Measurements from ENCODE around the gene DDX1. TPM values are rescaled to one million over a fixed set of nuclear protein-coding genes. Genes with fewer than 3 reads are reported as not detected.

Gene DDX1
- total RNA-seq, 2 experiments from 2014 or later: 70.2 to 72.1 TPM

DNA sequence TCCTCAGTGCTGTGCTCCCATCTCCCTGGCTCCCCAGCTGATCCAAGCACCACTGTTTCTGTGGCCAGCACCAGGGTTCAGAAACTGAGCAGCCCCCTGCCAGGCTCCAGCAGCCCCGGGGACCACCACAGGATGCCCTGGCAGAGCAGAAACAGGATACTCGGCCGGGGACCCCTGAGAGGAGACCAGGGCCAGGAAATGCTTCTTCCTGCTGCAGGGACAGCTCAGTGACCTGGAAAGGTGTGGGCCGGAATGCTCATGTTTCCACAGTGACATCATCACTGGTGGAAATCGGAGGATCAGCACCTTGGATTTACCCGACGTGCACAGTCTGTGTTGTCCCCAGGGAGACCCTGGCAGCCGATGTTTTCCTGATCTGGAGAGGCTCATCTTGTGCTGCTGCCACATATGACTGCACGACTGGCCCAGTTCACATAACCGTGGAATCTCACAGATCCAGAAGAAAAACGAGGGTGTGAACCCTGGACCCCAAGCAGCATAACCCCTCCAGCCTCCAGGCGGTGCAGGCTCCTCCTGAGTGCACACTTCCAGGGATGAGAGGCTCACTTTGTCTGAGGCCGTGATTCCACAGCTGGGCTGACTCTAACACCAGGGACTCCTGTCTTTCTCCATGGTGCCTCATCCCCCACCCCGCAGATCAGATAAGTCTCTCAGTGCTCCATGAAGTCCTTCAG is 58.0 kb downstream of the DDX1 start:
- DNase-seq (no peak), ATAC-seq (no peak)
- no peaks in the 10 kb centered on the region for H3K36me3 Mint-ChIP-seq (ENCODE audit: low read depth)
- no peak overlapping the region for H3K4me3 Mint-ChIP-seq
- ChIA-PET CTCF (no interaction called here), POLR2A (no interaction called here)
- H3K4me1 Mint-ChIP-seq (ENCODE audit: low read depth): no peaks in the 10 kb centered on the region
- no peak overlapping the region for H3K27ac Mint-ChIP-seq
- no peaks in the 10 kb centered on the region for H3K9me3 Mint-ChIP-seq (ENCODE audit: insufficient read depth)
- no peaks in the 10 kb centered on the region for H3K27me3 Mint-ChIP-seq (ENCODE audit: low read depth)

DNA sequence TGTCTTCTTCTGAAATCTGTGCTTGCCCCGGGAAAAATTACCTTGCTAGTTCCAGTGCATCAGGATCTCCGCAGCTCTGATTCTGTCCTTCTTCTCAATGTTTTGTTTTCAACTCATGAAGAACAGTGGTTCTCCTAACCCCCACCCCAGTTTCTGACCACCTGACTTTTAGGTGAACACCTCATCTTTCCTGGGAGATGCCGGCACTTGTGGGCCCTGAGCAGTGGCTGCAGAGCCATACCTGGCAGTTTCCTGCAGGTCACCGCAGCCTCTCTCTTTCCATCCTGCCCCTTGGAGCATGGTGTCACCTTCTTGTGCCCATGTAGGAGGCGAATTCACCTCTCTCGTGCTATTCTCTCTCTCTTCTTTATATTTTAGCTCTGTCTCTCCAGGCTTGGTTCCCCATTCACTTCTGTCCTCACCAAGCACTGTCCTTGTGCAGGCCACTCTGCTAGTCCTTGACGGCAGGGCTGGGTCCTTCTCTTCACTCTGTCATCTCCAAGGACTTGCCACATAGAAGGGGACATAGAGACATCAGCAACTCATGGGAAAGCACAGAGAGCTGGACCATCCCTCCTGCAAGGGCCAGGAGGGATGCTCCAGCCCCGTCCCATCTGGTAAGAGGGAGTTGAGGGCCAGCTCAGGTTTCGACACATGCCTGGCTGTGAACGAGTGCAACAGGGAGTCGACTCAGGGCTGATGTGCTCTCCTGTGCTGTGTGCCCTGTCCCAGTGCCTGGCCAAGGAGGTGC is 59.1 kb downstream of the DDX1 start:
- no peak overlapping the region for H3K27ac Mint-ChIP-seq
- H3K4me1 Mint-ChIP-seq (ENCODE audit: low read depth): no peaks in the 10 kb centered on the region
- H3K27me3 Mint-ChIP-seq (ENCODE audit: low read depth): no peaks in the 10 kb centered on the region
- H3K36me3 Mint-ChIP-seq (ENCODE audit: low read depth): no peaks in the 10 kb centered on the region
- H3K9me3 Mint-ChIP-seq (ENCODE audit: insufficient read depth): no peaks in the 10 kb centered on the region
- ChIA-PET POLR2A (no interaction called here), CTCF (no interaction called here)
- no peak for DNase-seq
- ATAC-seq: no peak
- H3K4me3 Mint-ChIP-seq: no peak overlapping the region

DNA sequence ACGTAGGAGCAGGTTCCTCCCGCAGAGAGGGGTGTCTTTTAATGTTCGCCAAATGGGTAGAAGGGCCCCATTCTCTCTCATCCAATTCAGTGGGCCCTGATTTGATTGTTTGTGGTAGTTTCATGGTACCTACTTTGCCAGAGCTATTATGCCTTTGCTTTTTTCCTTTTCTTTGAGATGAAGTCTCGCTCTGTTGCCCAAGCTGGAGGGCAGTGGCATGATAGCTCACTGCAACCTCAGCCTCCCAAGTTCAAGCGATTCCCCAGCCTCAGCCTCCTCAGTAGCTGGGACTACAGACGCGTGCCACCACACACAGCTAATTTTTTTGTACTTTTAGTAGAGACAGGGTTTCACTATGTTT is 59.7 kb downstream of the DDX1 start:
- no peak overlapping the region for H3K4me3 Mint-ChIP-seq
- H3K9me3 Mint-ChIP-seq (ENCODE audit: insufficient read depth): no peaks in the 10 kb centered on the region
- DNase-seq (no peak), ATAC-seq (no peak)
- no peaks in the 10 kb centered on the region for H3K27me3 Mint-ChIP-seq (ENCODE audit: low read depth)
- no peaks in the 10 kb centered on the region for H3K36me3 Mint-ChIP-seq (ENCODE audit: low read depth)
- no peaks in the 10 kb centered on the region for H3K4me1 Mint-ChIP-seq (ENCODE audit: low read depth)
- no peak overlapping the region for H3K27ac Mint-ChIP-seq
- POLR2A ChIA-PET: no interaction called here
- CTCF ChIA-PET: no interaction called here

DNA sequence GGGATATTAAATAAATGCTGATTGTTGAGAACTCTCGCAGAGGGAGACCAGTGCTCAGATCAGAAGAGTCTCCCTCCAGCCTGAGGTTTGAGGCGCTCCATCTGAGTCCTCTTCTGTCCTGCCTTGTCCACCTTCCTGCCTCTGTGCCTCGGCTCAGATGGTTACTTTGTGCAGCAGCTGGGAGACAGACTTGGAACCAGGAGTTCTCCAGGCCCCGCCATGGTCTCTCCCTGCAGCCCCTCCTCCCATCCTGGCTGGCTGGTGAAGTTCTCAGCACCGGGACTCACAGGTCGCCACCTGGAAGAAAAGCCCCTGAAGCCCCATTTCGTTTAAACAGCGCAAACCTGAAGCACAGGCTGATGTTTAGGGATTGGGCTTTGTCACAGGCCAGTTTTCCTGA is 60.6 kb downstream of the DDX1 start:
- ChIA-PET CTCF (no interaction called here), POLR2A (no interaction called here)
- Mint-ChIP-seq H3K4me3 (no peak overlapping the region), H3K27ac (no peak overlapping the region), H3K4me1 (ENCODE audit: low read depth) (no peaks in the 10 kb centered on the region), H3K27me3 (ENCODE audit: low read depth) (no peaks in the 10 kb centered on the region), H3K9me3 (ENCODE audit: insufficient read depth) (no peaks in the 10 kb centered on the region), H3K36me3 (ENCODE audit: low read depth) (no peaks in the 10 kb centered on the region)
- no peak for ATAC-seq
- DNase-seq: no peak

DNA sequence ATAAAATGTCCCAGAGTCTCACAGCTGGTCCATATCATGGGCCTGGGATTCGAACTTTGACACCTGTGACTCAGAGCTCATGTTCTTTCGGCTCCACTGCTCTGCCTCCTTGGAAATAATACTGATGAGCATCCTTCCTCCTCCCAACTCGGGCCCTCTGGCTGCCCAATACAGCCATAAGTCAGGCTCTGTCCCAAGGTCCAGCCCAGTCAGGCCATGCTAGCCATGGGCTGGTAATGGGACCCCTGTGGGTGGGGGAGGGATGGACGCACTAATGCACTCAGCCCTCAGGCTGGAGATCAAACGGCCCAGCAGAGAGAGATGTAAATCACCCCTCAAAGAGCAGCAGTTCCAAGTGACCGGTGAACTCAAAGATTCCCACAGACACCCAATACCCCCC is 61.1 kb downstream of the DDX1 start:
- H3K27ac Mint-ChIP-seq: no peak overlapping the region
- no peaks in the 10 kb centered on the region for H3K36me3 Mint-ChIP-seq (ENCODE audit: low read depth)
- POLR2A ChIA-PET: no interaction called here
- H3K27me3 Mint-ChIP-seq (ENCODE audit: low read depth): no peaks in the 10 kb centered on the region
- H3K4me3 Mint-ChIP-seq: no peak overlapping the region
- ATAC-seq: no peak
- CTCF ChIA-PET: no interaction called here
- H3K4me1 Mint-ChIP-seq (ENCODE audit: low read depth): no peaks in the 10 kb centered on the region
- no peaks in the 10 kb centered on the region for H3K9me3 Mint-ChIP-seq (ENCODE audit: insufficient read depth)
- no peak for DNase-seq

DNA sequence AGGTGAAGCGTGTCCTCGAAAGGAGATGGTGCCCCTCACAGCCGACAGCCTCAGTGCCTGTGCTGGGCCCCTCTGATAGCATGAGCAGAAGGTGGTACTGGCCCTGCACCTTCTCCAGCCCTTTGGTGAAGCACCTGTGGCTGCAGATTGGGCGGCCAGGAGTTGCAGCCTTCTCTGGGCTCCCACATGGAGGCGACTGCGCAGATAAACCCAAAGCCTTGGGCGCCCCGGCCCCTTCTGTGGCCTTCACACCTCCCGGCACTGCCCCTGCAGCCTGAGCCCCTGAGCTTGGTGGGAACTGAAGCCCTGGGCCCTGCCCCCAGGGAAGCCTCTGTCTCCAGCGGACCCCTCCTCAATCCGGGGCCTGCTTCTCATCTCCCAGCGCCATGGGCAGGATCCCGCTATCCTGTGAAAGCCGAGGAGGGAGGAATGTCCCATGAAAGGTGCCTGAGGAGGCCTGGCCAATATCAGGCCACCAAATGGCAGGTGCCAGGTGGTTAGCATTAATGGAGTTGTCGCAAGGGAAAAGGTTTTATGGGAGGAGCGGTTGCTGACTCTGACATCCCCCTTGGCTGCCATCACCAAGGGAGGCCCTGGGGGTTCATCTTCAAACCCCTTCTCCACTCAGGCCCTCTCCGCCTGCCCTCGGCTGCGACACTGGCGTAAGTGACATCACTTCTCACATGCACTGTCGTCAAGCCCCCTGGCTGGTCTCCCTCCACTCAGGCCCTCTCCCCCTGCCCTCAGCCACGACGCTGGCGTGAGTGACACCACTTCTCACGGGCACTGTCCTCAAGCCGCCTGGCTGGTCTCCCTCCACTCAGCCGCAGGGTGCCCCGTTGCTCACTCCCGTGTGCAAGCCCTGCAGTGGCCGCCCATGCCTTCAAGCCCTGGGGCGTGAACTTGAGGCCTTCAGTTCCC is 62.4 kb downstream of the DDX1 start:
- ChIA-PET CTCF (no interaction called here), POLR2A (no interaction called here)
- DNase-seq: no peak
- H3K36me3 Mint-ChIP-seq (ENCODE audit: low read depth): no peaks in the 10 kb centered on the region
- no peaks in the 10 kb centered on the region for H3K9me3 Mint-ChIP-seq (ENCODE audit: insufficient read depth)
- no peak overlapping the region for H3K27ac Mint-ChIP-seq
- no peaks in the 10 kb centered on the region for H3K4me1 Mint-ChIP-seq (ENCODE audit: low read depth)
- ATAC-seq: no peak
- H3K4me3 Mint-ChIP-seq: no peak overlapping the region
- no peaks in the 10 kb centered on the region for H3K27me3 Mint-ChIP-seq (ENCODE audit: low read depth)

DNA sequence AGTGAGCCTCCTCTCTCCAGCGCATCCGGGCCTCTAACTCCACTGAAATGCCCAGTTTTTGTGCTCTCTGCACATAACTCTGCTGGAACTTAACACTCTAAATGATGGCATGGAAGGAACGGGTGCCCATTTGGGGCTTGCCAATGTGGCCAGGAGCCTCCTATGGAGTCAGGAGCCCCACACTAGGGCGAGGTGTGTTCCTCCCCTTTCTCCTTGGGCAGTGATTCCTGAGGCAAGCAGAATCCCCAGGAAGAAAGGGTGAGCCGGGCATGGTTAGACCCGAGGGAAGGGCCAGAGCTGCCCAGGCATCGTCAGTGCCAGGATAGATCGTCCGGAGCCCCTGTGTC is 63.0 kb downstream of the DDX1 start:
- H3K4me3 Mint-ChIP-seq: no peak overlapping the region
- CTCF ChIA-PET: no interaction called here
- H3K4me1 Mint-ChIP-seq (ENCODE audit: low read depth): no peaks in the 10 kb centered on the region
- H3K36me3 Mint-ChIP-seq (ENCODE audit: low read depth): no peaks in the 10 kb centered on the region
- H3K27ac Mint-ChIP-seq: no peak overlapping the region
- ATAC-seq: no peak
- no peaks in the 10 kb centered on the region for H3K27me3 Mint-ChIP-seq (ENCODE audit: low read depth)
- POLR2A ChIA-PET: no interaction called here
- H3K9me3 Mint-ChIP-seq (ENCODE audit: insufficient read depth): no peaks in the 10 kb centered on the region
- no peak for DNase-seq

DNA sequence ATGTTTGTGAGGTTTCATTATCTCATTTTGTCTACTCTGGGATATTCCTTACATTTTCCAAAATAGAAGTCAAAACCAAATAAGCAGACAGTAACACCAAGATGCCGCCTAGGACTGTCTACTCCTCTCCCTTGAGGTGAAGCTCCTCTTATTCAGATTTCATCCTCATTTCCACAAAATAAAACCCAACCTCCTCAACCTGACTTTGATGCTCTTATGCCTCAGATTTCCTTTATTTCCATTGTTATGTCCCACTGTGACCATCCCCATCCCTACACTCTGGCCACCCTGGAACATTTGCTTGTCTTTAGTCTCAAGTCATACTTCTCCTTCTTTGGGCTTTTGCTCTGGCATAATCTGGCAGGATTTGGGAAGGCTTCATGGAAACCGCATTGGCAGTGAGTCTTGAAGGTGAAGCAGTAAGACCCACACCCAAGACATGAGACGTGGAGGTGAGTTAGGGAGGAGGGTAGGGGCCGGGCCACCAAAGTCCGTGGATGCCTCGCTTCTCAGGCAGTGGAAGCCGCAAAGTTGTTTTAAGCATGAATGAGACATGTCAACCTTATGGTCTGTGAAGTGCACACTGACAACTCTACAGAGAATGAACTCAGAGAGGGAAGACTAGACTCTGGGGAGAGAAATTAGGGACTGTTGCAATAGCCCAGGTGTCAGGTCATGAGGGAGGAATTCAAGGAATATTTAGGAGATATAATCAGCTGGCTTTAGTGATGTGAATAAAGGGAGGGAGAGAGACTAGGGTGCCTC is 63.6 kb downstream of the DDX1 start:
- ChIA-PET CTCF (no interaction called here), POLR2A (no interaction called here)
- no peaks in the 10 kb centered on the region for H3K4me1 Mint-ChIP-seq (ENCODE audit: low read depth)
- H3K9me3 Mint-ChIP-seq (ENCODE audit: insufficient read depth): no peaks in the 10 kb centered on the region
- no peak for DNase-seq
- H3K36me3 Mint-ChIP-seq (ENCODE audit: low read depth): no peaks in the 10 kb centered on the region
- no peaks in the 10 kb centered on the region for H3K27me3 Mint-ChIP-seq (ENCODE audit: low read depth)
- no peak for ATAC-seq
- no peak overlapping the region for H3K27ac Mint-ChIP-seq
- H3K4me3 Mint-ChIP-seq: no peak overlapping the region

DNA sequence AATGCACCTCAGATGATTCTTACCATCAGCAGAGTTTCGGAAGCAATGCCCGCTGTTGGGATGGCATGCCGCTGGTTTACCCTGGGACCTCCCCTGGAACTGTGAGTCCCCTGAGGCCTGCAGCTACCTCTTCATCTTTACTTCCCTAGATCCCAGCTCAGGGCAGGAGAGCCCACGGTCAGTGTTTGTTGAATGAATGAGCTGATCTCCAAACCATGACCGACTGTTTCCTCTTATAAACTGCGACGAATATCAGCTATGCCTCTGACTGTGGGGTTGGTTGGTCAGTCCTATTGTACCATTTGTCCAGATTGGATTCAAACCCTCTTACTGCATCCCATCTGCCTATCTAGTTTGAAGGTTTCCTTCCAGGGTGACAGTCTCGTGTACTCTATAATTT is 64.4 kb downstream of the DDX1 start:
- no peak for ATAC-seq
- no peak overlapping the region for H3K4me3 Mint-ChIP-seq
- POLR2A ChIA-PET: no interaction called here
- H3K4me1 Mint-ChIP-seq (ENCODE audit: low read depth): no peaks in the 10 kb centered on the region
- no peak for DNase-seq
- CTCF ChIA-PET: no interaction called here
- no peaks in the 10 kb centered on the region for H3K9me3 Mint-ChIP-seq (ENCODE audit: insufficient read depth)
- no peak overlapping the region for H3K27ac Mint-ChIP-seq
- H3K27me3 Mint-ChIP-seq (ENCODE audit: low read depth): no peaks in the 10 kb centered on the region
- H3K36me3 Mint-ChIP-seq (ENCODE audit: low read depth): no peaks in the 10 kb centered on the region

DNA sequence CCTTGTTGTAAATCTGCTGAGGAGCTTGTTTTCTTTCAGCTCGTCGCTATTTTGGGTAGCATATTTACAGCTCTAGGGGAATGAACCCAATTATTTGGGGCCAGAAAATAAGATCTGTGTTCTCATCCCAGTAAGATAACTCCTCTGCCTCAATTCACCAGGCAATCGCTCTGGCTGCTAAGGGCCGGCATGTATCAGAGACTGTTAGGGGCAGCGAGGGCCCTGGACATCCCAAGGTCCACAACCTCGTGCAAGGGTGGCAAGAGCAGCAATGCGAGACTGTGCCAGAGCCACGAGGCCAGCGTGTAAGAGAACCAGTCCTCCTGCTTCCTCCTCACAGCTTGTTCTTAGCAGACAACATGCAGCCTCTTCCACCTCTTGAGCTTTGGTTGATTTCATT is 66.1 kb downstream of the DDX1 start:
- ATAC-seq: no peak
- CTCF ChIA-PET: no interaction called here
- POLR2A ChIA-PET: no interaction called here

DNA sequence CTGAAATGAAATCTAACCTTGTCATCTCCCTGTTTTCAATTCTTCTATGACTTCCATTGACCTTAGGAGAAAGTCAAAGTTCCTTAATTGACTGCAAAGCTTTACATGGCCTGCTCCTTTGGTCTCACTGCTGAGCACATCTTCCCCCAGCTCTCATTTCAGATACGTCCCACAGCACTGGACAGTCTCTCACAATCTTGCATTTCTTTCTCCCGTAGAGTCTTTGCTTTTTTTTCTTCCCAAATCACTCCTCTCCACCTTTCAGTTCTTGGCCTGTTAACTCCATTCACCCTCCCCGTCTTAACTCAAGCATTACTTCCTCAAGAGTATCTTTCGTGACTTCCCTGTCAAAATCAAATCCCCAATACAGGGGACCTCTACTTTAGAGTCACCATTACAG is 67.2 kb downstream of the DDX1 start:
- POLR2A ChIA-PET: no interaction called here
- Mint-ChIP-seq H3K27ac (no peak overlapping the region), H3K27me3 (ENCODE audit: low read depth) (no peaks in the 10 kb centered on the region), H3K36me3 (ENCODE audit: low read depth) (no peaks in the 10 kb centered on the region), H3K9me3 (ENCODE audit: insufficient read depth) (no peaks in the 10 kb centered on the region), H3K4me3 (no peak overlapping the region), H3K4me1 (ENCODE audit: low read depth) (no peaks in the 10 kb centered on the region)
- DNase-seq: no peak
- CTCF ChIA-PET: no interaction called here
- ATAC-seq: no peak

More for the DNA sequence above, 66.1 kb downstream of the DDX1 start:
- H3K4me1 Mint-ChIP-seq (ENCODE audit: low read depth): no peaks in the 10 kb centered on the region
- H3K36me3 Mint-ChIP-seq (ENCODE audit: low read depth): no peaks in the 10 kb centered on the region
- H3K4me3 Mint-ChIP-seq: no peak overlapping the region
- H3K27ac Mint-ChIP-seq: no peak overlapping the region
- no peaks in the 10 kb centered on the region for H3K9me3 Mint-ChIP-seq (ENCODE audit: insufficient read depth)
- no peaks in the 10 kb centered on the region for H3K27me3 Mint-ChIP-seq (ENCODE audit: low read depth)
- no peak for DNase-seq
